Vein endothelial cell (primary cell): ENCODE measurements around the gene MAGEB2. TPM values are rescaled to one million over a fixed set of nuclear protein-coding genes. Genes with fewer than 3 reads are reported as not detected.

Source experiments
- total RNA-seq: library from RNA; depleted of rRNA; stranded (reverse); fragments of >200 nt; gene quantifications from 2 replicates; pipeline ENCODE4 v1.2.3, GENCODE V29; 2012

The MAGEB2 gene, protein sequence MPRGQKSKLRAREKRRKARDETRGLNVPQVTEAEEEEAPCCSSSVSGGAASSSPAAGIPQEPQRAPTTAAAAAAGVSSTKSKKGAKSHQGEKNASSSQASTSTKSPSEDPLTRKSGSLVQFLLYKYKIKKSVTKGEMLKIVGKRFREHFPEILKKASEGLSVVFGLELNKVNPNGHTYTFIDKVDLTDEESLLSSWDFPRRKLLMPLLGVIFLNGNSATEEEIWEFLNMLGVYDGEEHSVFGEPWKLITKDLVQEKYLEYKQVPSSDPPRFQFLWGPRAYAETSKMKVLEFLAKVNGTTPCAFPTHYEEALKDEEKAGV
- not detected in 2 replicates for total RNA-seq

DNA sequence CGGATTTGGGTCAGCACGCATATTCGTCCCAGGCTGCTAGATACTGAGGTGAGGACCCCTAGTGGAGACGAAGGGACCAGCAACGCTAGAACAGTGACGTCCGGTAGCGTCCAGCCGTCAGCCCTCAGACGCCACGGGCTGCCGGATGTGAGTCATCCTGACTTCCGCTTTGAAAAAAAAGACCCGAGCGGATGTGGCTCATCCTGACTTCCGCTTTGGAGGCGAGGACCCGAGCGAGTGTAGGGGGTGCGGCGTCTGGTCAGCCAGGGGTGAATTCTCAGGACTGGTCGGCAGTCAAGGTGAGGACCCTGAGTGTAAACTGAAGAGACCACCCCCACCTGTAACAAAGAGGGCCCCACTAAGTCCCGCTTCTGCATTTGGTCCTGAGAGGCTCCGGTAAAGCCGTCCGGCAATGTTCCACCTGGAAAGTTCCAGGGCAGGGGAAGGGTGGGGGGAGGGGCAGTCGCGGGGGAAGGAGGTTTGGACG, at the start of gene MAGEB2:
TSS of gene MAGEB2 (plus strand) at position 207 of the 487 bp plus-strand sequence. CDS start 3,018 bp downstream, outside the sequence.

DNA sequence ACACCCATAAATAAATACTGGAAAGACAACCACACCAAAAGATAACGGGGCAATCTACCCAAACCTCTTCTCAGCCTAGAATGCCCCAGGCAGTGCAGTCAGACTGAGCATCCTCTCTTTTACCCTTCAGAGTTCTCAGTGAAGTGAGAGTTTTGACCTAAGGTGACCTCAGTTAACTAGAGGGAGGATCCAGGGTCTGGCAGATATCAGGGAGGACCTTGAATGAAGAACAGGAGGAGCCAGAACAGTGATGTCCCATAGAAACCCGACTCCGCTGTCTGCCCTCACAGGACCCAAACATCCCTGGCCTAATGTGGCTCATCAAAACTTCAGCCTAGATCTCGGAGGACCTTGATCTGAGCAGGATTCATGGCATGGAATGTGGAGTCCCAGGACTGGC, 15.0 kb downstream of the MAGEB2 start, which contains the start of gene MAGEB3:
TSS of gene MAGEB3 (plus strand) at position 263 of the 400 bp plus-strand sequence. CDS start 5,268 bp downstream, outside the sequence.

DNA sequence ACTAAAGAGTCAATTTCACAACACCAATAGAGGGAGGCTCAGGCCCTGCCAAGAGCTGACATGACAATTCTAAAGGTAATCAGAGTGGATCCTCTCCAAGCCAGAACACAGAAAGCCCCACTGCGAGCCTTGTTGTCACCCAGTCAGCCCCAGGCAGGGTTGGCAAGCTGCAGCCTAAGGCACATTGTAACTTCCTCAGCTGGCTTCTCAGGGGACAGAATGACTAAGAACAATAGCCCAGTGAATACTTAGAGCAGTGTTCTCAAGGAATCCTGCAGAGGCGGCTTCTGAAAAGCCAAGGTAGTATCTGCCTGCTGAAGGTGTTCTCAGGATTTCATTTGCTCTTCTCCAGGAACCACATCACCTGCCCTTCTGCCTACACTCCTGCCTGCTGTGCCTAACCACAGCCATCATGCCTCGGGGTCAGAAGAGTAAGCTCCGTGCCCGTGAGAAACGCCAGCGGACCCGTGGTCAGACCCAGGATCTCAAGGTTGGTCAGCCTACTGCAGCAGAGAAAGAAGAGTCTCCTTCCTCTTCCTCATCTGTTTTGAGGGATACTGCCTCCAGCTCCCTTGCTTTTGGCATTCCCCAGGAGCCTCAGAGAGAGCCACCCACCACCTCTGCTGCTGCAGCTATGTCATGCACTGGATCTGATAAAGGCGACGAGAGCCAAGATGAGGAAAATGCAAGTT, 26.5 kb downstream of the MAGEB2 start, which contains the start of gene MAGEB4:
TSS of gene MAGEB4 (plus strand) at position 277 of the 692 bp plus-strand sequence. CDS start at position 413, 136 bp downstream.

DNA sequence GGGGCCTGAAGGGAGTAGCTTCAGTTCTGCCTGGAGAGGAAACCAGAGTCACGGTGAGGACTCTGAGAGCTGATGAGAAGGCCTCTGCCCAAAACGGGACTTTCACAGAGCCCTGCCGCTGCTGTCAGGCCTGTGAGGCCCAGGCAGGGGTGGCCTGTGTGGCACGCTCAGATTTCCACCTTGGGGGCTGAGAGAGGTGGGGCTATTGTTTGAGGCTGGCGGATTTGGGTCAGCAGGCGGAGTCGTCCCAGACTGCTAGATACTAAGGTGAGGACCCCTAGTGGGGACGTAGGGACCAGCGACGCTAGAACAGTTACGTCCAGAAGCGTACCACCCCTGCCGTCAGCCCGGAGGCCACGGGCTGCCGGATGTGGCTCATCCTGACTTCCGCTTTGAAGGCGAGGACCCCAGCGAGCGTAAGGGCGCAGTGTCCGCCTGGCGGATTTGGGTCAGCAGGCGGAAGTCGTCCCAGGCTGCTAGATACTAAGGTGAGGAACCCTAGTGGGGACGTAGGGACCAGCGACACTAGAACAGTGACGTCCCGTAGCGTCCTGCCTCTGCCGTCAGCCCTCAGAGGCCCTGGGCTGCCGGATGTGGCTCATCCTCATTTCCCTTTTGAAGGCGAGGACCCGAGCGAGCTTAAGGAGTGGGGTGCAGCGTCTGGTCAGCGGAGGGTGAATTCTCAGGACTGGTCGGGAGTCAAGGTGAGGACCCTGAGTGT, 31.6 kb downstream of the MAGEB2 start, which contains the start of gene MAGEB1:
TSS of gene MAGEB1 (plus strand) at position 378 of the 721 bp plus-strand sequence. CDS start 3,348 bp downstream, outside the sequence.

Other genes starting within 250 kb of the MAGEB2 start
- gene MAGEB3, start 15.1 kb downstream of the MAGEB2 start, total RNA-seq, result not detected in 2 replicates
- not detected in 2 replicates for gene MAGEB4, start 26.4 kb downstream of the MAGEB2 start, total RNA-seq
- gene MAGEB1, start 31.6 kb downstream of the MAGEB2 start, total RNA-seq, result not detected in 2 replicates
- not detected in 2 replicates for gene NR0B1, start 93.8 kb downstream of the MAGEB2 start, total RNA-seq